ENCODE data around the gene NDUFA1. TPM values are rescaled to one million over a fixed set of nuclear protein-coding genes. Genes with fewer than 3 reads are reported as not detected.

Gene NDUFA1
- total RNA-seq, 6 experiments from 2014 or later, result 45.9 to 74.1 (median 65.1) TPM

- intact Hi-C loops (cut with DNase I), result no loop called here
- peaks cover 0 to 8% (median 0%) of the 10 kb centered on the region in 4 donors for H3K4me1 ChIP-seq
- H3K9me3 ChIP-seq, result no peaks in the 10 kb centered on the region
- no peak for TF ChIP-seq CTCF (IDR thresholded peaks at IDR 0.05)
- TF ChIP-seq POLR2A (IDR thresholded peaks at IDR 0.05), result no peak
- DNase-seq, result no peak
- no peaks in the 10 kb centered on the region for H3K27me3 ChIP-seq
- WGBS (ENCODE audit: insufficient coverage, low coverage, low lambda C conversion rate, missing lambda C conversion rate), result 19% methylated on average over 23 of the region's 26 CpGs
- no peaks in the 10 kb centered on the region for H3K36me3 ChIP-seq
- peak overlapping the region; percentile 56 to 72 (median 65) for H3K4me3 ChIP-seq
- H3K27ac ChIP-seq, result peak overlapping the region; percentile 85 to 93 (median 90)
- ATAC-seq, result peak; percentile 51 to 65 (median 64)
Measured at GRCh38 chrX:119871245-119871598, 410 bp upstream of the NDUFA1 start.

DNA sequence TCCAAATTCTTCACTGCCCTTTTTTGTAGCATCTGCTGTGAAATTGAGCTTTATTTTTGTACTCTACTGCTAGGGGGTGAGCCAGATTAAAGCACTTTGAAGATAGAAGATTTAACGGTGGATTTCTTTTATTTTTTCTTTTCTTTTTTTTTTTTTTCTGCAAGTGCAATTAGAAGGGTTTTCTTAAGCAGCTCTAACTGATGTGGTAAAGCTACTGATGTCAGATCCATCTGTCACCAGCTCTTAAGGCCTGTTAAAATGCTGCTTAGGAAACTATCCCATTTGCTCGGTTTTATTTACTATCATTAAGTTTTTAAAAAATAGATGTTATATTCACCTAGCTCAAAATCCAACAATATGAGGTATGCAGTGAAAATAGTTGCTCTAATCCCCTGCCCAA is 7.1 kb downstream of the NDUFA1 start:
- intact Hi-C loops (cut with DNase I), result no loop called here
- Histone ChIP-seq H3K4me1 (no peaks in the 10 kb centered on the region), H3K9me3 (no peaks in the 10 kb centered on the region), H3K4me3 (no peak overlapping the region), H3K36me3 (no peaks in the 10 kb centered on the region), H3K27me3 (no peaks in the 10 kb centered on the region), H3K27ac (no peak overlapping the region)
- ATAC-seq (no peak), DNase-seq (no peak)
- 46% methylated on average over 2 of the region's 2 CpGs for WGBS (ENCODE audit: insufficient coverage, low coverage, low lambda C conversion rate, missing lambda C conversion rate)
- TF ChIP-seq POLR2A (IDR thresholded peaks at IDR 0.05), result no peak
- TF ChIP-seq CTCF (IDR thresholded peaks at IDR 0.05), result no peak

DNA sequence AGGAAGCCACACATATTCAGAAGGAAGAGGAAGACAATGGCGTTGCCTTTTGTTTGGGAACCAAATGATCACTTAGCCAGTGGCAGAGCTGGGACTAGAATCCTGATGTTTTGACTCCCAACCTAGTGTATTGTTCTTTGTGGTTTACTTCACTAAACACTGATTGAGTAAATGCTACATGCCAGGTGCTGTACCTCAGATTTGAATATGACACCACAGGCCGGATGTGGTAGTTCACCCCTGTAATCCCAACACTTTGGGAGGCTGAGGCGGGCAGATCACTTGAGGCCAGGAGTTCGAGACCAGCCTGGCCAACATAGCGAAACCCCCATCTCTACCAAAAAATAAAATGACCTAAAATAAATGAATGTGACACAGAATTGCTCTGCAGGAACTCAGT is 8.4 kb downstream of the NDUFA1 start:
- no peaks in the 10 kb centered on the region for H3K36me3 ChIP-seq
- intact Hi-C loops (cut with DNase I), result no loop called here
- no peaks in the 10 kb centered on the region for H3K4me1 ChIP-seq
- no peak overlapping the region for H3K27ac ChIP-seq
- 57% methylated on average over 5 of the region's 5 CpGs for WGBS (ENCODE audit: insufficient coverage, low coverage, low lambda C conversion rate, missing lambda C conversion rate)
- H3K4me3 ChIP-seq, result no peak overlapping the region
- TF ChIP-seq CTCF (IDR thresholded peaks at IDR 0.05), result no peak
- TF ChIP-seq POLR2A (IDR thresholded peaks at IDR 0.05), result no peak
- DNase-seq (no peak), ATAC-seq (no peak)
- H3K27me3 ChIP-seq, result no peaks in the 10 kb centered on the region
- H3K9me3 ChIP-seq, result no peaks in the 10 kb centered on the region

- no peak for TF ChIP-seq POLR2A (IDR thresholded peaks at IDR 0.05)
- peak; percentile 46 to 73 (median 68) for TF ChIP-seq CTCF (IDR thresholded peaks at IDR 0.05)
- Histone ChIP-seq H3K36me3 (no peaks in the 10 kb centered on the region), H3K27ac (no peak overlapping the region), H3K4me3 (no peak overlapping the region), H3K9me3 (no peaks in the 10 kb centered on the region), H3K4me1 (no peaks in the 10 kb centered on the region), H3K27me3 (no peaks in the 10 kb centered on the region)
- 46% methylated on average over 4 of the region's 11 CpGs for WGBS (ENCODE audit: insufficient coverage, low coverage, low lambda C conversion rate, missing lambda C conversion rate)
- peak; percentile 89 to 94 (median 92) for ATAC-seq
- no peak for DNase-seq
- intact Hi-C loops (cut with DNase I), result no loop called here
Measured at GRCh38 chrX:119880552-119881437, 9.2 kb downstream of the NDUFA1 start.
